Nephron progenitor cell (in vitro differentiated cells): Measurements from ENCODE around the gene SVOPL.
"Not testable (repeated sequence)": the region's sequence is repeated elsewhere in the genome, so short reads cannot be mapped to it uniquely, and the experiment has no call there.

Source experiments
- DNase-seq: peaks from one replicate; pipeline ENCODE4 v3.0.0; 2021
- H3K27ac Mint-ChIP-seq: 2 replicates; pipeline ENCODE4 v1.8.0; 2021; ENCODE audit warnings: mild to moderate bottlenecking, moderate library complexity, mixed read lengths
- H3K27me3 Mint-ChIP-seq: 2 replicates; pipeline ENCODE4 v1.8.0; 2021; ENCODE audit warnings: mild to moderate bottlenecking, low read depth, mixed read lengths; ENCODE audit not compliant: poor library complexity
- H3K36me3 Mint-ChIP-seq: 2 replicates; pipeline ENCODE4 v1.8.0; 2021; ENCODE audit warnings: low read depth, mixed read lengths
- H3K4me1 Mint-ChIP-seq: 2 replicates; pipeline ENCODE4 v1.8.0; 2021; ENCODE audit warnings: mixed read lengths
- H3K4me3 Mint-ChIP-seq: 2 replicates; pipeline ENCODE4 v1.8.0; 2021; ENCODE audit warnings: mild to moderate bottlenecking, moderate library complexity, mixed read lengths
- H3K9me3 Mint-ChIP-seq: 2 replicates; pipeline ENCODE4 v1.8.0; 2021; ENCODE audit warnings: mild to moderate bottlenecking, moderate library complexity, mixed read lengths
- TF ChIP-seq, protein P1 (sequence below): fragments of 200-600 bp; sonication (generic); IDR thresholded peaks from 2 replicates; pipeline ENCODE4 v1.5.0; 2021; ENCODE audit warnings: antibody characterized with exemption

The SVOPL gene

DNA sequence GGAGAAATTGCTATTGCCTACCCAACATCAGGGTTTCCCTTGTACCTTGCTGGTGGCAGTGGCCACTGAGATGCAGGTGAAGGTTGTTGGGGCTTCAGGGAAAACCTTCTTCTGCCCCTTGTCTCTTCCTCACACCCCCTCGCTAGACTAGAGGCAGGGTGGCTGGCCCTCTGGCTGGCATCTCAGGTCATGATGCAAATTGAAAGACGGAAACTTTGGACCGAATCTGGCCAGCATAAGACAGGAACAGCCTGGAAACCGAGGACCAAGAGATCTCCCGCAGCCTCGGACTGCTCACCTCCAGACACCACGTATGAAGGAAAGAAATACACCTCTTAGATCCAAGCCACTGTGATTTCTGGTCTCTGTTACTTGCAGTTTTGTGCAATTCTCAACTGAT is 2.9 kb downstream of the SVOPL start:
- DNase-seq, result no peak
- Mint-ChIP-seq H3K36me3 (no peaks in the 10 kb centered on the region), H3K4me1 (no peaks in the 10 kb centered on the region), H3K27ac (no peak overlapping the region), H3K4me3 (no peak overlapping the region), H3K27me3 (peaks cover 21% of the 10 kb centered on the region), H3K9me3 (no peaks in the 10 kb centered on the region)
- TF ChIP-seq, protein P1, sequence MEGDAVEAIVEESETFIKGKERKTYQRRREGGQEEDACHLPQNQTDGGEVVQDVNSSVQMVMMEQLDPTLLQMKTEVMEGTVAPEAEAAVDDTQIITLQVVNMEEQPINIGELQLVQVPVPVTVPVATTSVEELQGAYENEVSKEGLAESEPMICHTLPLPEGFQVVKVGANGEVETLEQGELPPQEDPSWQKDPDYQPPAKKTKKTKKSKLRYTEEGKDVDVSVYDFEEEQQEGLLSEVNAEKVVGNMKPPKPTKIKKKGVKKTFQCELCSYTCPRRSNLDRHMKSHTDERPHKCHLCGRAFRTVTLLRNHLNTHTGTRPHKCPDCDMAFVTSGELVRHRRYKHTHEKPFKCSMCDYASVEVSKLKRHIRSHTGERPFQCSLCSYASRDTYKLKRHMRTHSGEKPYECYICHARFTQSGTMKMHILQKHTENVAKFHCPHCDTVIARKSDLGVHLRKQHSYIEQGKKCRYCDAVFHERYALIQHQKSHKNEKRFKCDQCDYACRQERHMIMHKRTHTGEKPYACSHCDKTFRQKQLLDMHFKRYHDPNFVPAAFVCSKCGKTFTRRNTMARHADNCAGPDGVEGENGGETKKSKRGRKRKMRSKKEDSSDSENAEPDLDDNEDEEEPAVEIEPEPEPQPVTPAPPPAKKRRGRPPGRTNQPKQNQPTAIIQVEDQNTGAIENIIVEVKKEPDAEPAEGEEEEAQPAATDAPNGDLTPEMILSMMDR, result no peak

- no peak for DNase-seq
- Mint-ChIP-seq H3K4me3 (no peak overlapping the region), H3K27me3 (peaks cover 24% of the 10 kb centered on the region), H3K4me1 (no peaks in the 10 kb centered on the region), H3K36me3 (no peaks in the 10 kb centered on the region), H3K9me3 (no peaks in the 10 kb centered on the region), H3K27ac (no peak overlapping the region)
- TF ChIP-seq, protein P1, result no peak
These were observed 3.5 kb downstream of the SVOPL start for GRCh38 chr7:138697535-138698182.

DNA sequence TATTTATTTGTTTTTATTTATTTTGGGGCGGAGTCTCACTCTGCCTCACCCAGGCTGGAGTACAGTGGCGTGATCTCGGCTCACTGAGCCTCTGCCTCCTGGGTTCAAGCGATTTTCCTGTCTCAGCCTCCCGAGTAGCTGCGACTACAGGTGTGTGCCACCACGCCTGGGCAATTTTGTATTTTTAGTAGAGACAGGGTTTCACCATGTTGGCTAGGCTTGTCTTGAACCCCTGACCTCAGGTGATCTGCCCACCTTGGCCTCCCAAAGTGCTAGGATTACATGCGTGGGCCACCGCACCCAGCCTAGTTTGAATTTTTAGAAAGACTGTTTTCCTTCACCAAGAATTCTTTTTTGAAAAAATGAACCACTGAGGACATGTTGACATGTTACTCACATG is 5.4 kb downstream of the SVOPL start:
- not testable (repeated sequence) for H3K4me3 Mint-ChIP-seq, H3K9me3 Mint-ChIP-seq, H3K36me3 Mint-ChIP-seq, H3K4me1 Mint-ChIP-seq, DNase-seq, H3K27ac Mint-ChIP-seq
- peaks cover 24% of the 10 kb centered on the region for H3K27me3 Mint-ChIP-seq

DNA sequence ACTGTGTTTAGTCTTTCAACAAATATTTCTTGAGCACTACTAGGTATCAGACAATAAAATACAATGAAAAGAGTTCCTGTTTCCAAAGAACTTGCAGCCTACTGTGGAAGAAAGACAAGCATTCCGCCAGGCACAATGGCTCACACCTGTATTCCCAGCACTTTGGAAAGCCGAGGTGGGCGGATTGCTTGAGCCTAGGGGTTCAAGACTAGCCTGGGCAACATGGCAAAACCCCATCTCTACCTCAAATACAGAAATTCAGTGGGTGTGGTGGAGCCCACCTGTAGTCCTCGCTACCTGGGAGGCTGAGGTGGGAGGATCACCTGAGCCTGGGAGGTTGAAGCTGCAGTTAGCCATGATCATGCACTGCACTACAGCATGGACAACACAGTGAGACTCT is 6.1 kb downstream of the SVOPL start:
- no peak for DNase-seq
- no peaks in the 10 kb centered on the region for H3K4me1 Mint-ChIP-seq
- H3K36me3 Mint-ChIP-seq, result no peaks in the 10 kb centered on the region
- no peak overlapping the region for H3K27ac Mint-ChIP-seq
- H3K27me3 Mint-ChIP-seq, result peaks cover 19% of the 10 kb centered on the region
- TF ChIP-seq, protein P1, result no peak
- H3K4me3 Mint-ChIP-seq, result no peak overlapping the region
- no peaks in the 10 kb centered on the region for H3K9me3 Mint-ChIP-seq

GRCh38 chr7:138691178-138691577 is 10.0 kb downstream of the SVOPL start:
- Mint-ChIP-seq H3K9me3 (peaks cover 6% of the 10 kb centered on the region), H3K4me3 (no peak overlapping the region), H3K4me1 (no peaks in the 10 kb centered on the region), H3K36me3 (no peaks in the 10 kb centered on the region), H3K27ac (no peak overlapping the region), H3K27me3 (peaks cover 4% of the 10 kb centered on the region)
- DNase-seq, result no peak
- TF ChIP-seq, protein P1, result no peak

DNA sequence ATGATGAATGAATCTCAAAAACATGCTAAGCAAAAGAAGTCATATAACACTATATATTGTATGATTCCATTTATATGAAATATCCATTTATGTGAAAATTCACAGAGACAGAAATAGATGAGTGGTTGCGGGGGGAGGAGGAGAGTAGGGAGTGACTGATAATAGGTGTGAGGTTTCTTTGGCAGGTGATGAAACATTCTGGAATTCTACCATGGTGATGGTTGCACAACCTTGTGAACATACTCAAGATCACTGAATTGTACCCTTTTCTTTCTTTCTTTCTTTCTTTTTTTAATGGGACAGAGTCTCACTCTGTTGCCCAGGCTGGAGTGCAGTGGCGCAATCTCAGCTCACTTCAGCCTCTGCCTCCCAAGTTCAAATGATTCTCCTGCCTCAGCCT is 10.7 kb downstream of the SVOPL start:
- H3K4me1 Mint-ChIP-seq, result no peaks in the 10 kb centered on the region
- H3K4me3 Mint-ChIP-seq, result no peak overlapping the region
- H3K36me3 Mint-ChIP-seq, result no peaks in the 10 kb centered on the region
- peaks cover 6% of the 10 kb centered on the region for H3K9me3 Mint-ChIP-seq
- H3K27me3 Mint-ChIP-seq, result peaks cover 4% of the 10 kb centered on the region
- no peak overlapping the region for H3K27ac Mint-ChIP-seq
- TF ChIP-seq, protein P1, result no peak
- DNase-seq, result no peak

GRCh38 chr7:138688037-138688436 is 13.1 kb downstream of the SVOPL start:
- H3K9me3 Mint-ChIP-seq, H3K4me1 Mint-ChIP-seq, H3K36me3 Mint-ChIP-seq, H3K4me3 Mint-ChIP-seq, DNase-seq, H3K27me3 Mint-ChIP-seq, H3K27ac Mint-ChIP-seq: not testable (repeated sequence)
